ENCODE measurements around the gene DOCK2. TPM values are rescaled to one million over a fixed set of nuclear protein-coding genes. Genes with fewer than 3 reads are reported as not detected.

The DOCK2 gene
- total RNA-seq, 1 experiment from 2014 or later: 4.6 TPM

GRCh38 chr5:169668732-169669131 lies 31.7 kb downstream of the DOCK2 start (continued):
- TF ChIP-seq NFATC4 (CRISPR knock-in tag; IDR thresholded peaks at IDR 0.05) (no peak), E2F4 (CRISPR knock-in tag; IDR thresholded peaks at IDR 0.05; ENCODE audit: borderline replicate concordance, low read depth) (no peak), RELA (CRISPR knock-in tag; IDR thresholded peaks at IDR 0.05; ENCODE audit: borderline replicate concordance) (no peak), IRF2 (CRISPR knock-in tag; IDR thresholded peaks at IDR 0.05; ENCODE audit: borderline replicate concordance, low read depth) (no peak), ZBTB21 (CRISPR knock-in tag; IDR thresholded peaks at IDR 0.05; ENCODE audit: borderline replicate concordance) (no peak), E2F1 (CRISPR knock-in tag; IDR thresholded peaks at IDR 0.05) (no peak)

GRCh38 chr5:169670769-169671525 lies 33.9 kb downstream of the DOCK2 start:
- no peak overlapping the region for H3K4me3 Mint-ChIP-seq
- DNase-seq (ENCODE audit: low spot score) (no peak), ATAC-seq (no peak)
- no peak for TF ChIP-seq AR (CRISPR knock-in tag; IDR thresholded peaks at IDR 0.05)
- TF ChIP-seq, protein P1, sequence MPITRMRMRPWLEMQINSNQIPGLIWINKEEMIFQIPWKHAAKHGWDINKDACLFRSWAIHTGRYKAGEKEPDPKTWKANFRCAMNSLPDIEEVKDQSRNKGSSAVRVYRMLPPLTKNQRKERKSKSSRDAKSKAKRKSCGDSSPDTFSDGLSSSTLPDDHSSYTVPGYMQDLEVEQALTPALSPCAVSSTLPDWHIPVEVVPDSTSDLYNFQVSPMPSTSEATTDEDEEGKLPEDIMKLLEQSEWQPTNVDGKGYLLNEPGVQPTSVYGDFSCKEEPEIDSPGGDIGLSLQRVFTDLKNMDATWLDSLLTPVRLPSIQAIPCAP (CRISPR knock-in tag; IDR thresholded peaks at IDR 0.05): no peak
- no peak for TF ChIP-seq CREM (CRISPR knock-in tag; IDR thresholded peaks at IDR 0.05)
- TF ChIP-seq TEAD1 (CRISPR knock-in tag; IDR thresholded peaks at IDR 0.05): no peak
- no peak for TF ChIP-seq FOXK1 (CRISPR knock-in tag; IDR thresholded peaks at IDR 0.05)
- TF ChIP-seq TP53 (CRISPR knock-in tag; IDR thresholded peaks at IDR 0.05): no peak
- no peak for TF ChIP-seq ZNF425 (CRISPR knock-in tag; conservative IDR thresholded peaks at IDR 0.05)
- TF ChIP-seq ELF4 (CRISPR knock-in tag; IDR thresholded peaks at IDR 0.05; ENCODE audit: low read depth): no peak
- no peak overlapping the region for H3K27ac Mint-ChIP-seq
- ChIA-PET CTCF (no interaction called here), POLR2A (no interaction called here)
- H3K36me3 Mint-ChIP-seq: no peaks in the 10 kb centered on the region
- H3K9me3 Mint-ChIP-seq: no peaks in the 10 kb centered on the region
- 0 out of 2 replicates have a peak, but pooled peaks cover 4% of the 10 kb centered on the region for H3K4me1 Mint-ChIP-seq
- H3K27me3 Mint-ChIP-seq (ENCODE audit: low read depth): no peaks in the 10 kb centered on the region

GRCh38 chr5:169682026-169682425 lies 45.0 kb downstream of the DOCK2 start:
- no peaks in the 10 kb centered on the region for H3K9me3 Mint-ChIP-seq
- POLR2A ChIA-PET: no interaction called here

More at GRCh38 chr5:169682026-169682425, 45.0 kb downstream of the DOCK2 start:
- Mint-ChIP-seq H3K4me1 (no peaks in the 10 kb centered on the region), H3K27ac (no peak overlapping the region), H3K36me3 (no peaks in the 10 kb centered on the region), H3K27me3 (ENCODE audit: low read depth) (no peaks in the 10 kb centered on the region), H3K4me3 (no peak overlapping the region)
- no peak for DNase-seq (ENCODE audit: low spot score)
- no peak for ATAC-seq
- CTCF ChIA-PET: no interaction called here
- TF ChIP-seq, protein P2, sequence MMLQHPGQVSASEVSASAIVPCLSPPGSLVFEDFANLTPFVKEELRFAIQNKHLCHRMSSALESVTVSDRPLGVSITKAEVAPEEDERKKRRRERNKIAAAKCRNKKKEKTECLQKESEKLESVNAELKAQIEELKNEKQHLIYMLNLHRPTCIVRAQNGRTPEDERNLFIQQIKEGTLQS (CRISPR knock-in tag; conservative IDR thresholded peaks at IDR 0.05): no peak
- TF ChIP-seq ETV6 (CRISPR knock-in tag; IDR thresholded peaks at IDR 0.05): no peak
- no peak for TF ChIP-seq PRRX2 (CRISPR knock-in tag; IDR thresholded peaks at IDR 0.05)
- TF ChIP-seq CBFB (CRISPR knock-in tag; IDR thresholded peaks at IDR 0.05; ENCODE audit: low read depth): no peak

Data from WTC11 (cell line).